GM18511 (cell line): ENCODE data around the gene PNPO.
"Not testable (repeated sequence)": the region's sequence is repeated elsewhere in the genome, so short reads cannot be mapped to it uniquely, and the experiment has no call there.

Source experiments
- ATAC-seq: cut with Tn5 transposase; IDR thresholded peaks from one replicate; pipeline ENCODE4 v1.9.1; 2021; ENCODE audit warnings: mild to moderate bottlenecking, moderate library complexity; ENCODE audit not compliant: unreplicated experiment

PNPO gene

DNA sequence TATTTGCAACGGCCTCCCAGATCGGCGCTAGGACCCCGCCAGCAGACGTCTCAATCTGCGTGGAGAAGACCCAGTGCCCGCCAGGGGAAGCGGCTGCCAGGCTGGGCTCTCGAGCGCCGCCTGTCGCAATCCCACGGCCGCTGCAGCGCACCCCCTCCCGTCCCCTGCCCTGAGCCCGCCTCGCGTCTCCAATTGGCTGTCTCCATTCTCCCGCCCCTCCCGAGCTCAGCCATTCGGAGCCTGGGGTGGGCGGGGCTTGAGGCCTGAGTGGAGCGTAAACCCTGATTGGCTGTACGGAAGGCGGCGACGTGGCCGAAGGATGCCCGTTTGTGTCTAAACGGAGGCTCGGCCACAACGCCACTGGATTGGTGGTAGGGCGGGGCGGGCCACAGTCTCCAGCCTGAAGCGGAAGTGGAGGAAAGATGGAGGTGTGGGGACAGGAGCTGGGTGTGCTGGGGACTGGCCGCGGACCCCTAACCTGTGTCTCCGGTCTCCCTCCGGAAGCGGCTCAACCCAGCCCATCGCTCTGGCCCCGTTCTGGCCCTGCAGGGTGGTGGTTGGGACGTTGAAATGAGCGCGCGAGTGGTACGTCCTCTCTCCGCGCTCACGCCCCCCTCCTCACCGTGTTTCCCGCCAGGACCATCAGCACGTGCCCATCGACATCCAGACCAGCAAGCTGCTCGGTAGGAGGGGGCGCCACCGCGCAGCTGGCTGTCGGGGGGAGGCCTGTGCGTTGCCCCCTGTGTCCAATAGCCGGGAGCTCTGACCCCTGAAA, 29.5 kb downstream of the PNPO start, which contains the start of gene CDK5RAP3:
Gene CDK5RAP3 (plus strand): TSS at position 389 of the 775 bp plus-strand sequence. CDS start 34 bp downstream, at position 423.
- peak; percentile 95 for ATAC-seq

DNA sequence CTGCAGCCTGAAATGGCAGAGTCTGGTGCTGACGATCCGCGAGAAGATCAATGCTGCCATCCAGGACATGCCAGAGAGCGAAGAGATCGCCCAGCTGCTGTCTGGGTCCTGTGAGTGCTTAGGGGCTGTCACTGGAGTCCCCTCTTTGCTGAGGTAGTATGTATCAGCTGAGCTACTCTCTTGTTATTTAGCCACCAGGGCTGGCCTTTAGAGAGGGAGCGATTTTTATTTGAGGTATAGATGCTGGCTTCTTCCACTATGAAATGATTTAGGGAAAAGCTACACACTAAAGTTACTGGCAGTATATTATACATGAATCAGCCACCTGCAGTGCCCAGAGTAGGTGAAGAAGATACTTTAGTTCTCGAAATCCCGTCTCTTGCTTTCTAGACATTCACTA, 32.2 kb downstream of the PNPO start:
- no peak for ATAC-seq

DNA sequence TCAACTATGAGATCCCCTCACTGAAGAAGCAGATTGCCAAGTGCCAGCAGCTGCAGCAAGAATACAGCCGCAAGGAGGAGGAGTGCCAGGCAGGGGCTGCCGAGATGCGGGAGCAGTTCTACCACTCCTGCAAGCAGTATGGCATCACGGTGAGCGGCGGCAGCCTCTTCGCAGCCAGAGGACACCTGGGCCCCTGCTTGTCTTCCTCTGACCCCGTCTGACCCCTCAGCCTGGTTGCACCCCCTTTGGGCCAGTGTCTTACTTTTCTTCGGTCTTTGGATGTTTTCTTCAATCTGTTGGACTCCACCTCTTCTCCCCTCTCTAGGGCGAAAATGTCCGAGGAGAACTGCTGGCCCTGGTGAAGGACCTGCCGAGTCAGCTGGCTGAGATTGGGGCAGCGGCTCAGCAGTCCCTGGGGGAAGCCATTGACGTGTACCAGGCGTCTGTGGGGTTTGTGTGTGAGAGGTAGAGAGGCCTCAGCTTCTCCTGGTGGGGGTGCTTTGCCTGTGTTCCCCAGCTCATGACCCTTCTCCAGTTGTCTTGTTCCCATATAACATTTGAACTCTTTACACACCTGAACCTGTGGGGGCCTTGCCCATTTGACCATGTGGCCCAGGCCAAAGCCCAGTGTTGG, 33.9 kb downstream of the PNPO start:
- no peak for ATAC-seq

DNA sequence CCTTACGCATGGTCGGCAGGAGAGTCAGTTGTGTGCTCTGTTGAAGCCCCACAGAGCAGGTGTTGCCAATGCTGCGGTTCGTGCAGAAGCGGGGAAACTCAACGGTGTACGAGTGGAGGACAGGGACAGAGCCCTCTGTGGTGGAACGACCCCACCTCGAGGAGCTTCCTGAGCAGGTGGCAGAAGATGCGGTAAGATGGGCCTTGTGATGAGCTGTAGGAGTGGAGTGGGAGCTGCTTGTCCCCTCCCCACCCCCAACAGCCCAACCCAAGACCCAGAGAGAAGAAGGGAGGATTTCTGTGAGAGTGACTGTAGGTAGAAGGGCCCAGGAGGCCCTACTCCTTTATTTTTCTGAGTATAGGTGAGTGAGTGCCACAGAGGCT, 34.4 kb downstream of the PNPO start:
- no peak for ATAC-seq

DNA sequence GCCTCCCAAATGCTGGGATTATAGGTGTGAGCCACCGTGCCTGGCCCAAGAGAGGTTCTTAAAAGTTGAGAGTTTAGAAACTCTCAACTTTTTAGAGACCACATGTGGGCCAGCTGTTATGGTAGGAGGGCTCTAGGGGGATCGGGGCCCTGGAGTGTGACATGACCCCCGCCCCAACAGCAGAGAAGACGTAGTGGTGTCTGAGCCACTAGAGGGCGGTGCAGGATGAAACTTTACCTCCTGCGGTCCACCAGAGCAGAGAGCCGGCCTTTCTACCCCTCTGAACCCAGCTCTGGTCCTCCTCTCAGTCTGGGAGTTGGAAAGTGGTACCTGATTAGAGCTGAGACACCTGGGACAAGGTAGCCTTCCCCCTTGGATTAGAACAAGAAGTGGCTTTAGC, 37.0 kb downstream of the PNPO start:
- no peak for ATAC-seq

DNA sequence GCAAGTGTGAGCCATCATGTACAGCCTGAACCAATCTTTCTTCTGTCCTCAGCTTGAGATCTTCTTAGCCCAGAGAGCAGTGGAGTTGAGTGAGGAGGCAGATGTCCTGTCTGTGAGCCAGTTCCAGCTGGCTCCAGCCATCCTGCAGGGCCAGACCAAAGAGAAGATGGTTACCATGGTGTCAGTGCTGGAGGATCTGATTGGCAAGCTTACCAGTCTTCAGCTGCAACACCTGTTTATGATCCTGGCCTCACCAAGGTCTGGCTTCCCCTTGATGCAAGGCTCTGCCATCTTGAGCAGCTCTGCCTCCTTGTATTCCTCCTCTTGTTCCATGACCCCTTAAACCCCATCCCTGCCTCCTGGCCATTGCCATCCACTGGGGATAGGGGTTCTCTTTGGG, 39.2 kb downstream of the PNPO start:
- no peak for ATAC-seq

DNA sequence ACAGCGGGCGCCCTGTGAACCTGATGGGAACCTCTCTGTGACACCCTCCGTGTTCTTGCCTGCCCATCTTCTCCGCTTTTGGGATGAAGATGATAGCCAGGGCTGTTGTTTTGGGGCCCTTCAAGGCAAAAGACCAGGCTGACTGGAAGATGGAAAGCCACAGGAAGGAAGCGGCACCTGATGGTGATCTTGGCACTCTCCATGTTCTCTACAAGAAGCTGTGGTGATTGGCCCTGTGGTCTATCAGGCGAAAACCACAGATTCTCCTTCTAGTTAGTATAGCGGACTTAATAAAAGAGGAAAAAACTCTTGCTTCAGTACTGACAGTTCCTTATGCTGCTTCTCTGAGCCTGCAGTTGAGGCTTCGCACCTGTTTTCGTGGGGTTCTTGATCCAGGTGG, 40.1 kb downstream of the PNPO start:
- no peak for ATAC-seq

DNA sequence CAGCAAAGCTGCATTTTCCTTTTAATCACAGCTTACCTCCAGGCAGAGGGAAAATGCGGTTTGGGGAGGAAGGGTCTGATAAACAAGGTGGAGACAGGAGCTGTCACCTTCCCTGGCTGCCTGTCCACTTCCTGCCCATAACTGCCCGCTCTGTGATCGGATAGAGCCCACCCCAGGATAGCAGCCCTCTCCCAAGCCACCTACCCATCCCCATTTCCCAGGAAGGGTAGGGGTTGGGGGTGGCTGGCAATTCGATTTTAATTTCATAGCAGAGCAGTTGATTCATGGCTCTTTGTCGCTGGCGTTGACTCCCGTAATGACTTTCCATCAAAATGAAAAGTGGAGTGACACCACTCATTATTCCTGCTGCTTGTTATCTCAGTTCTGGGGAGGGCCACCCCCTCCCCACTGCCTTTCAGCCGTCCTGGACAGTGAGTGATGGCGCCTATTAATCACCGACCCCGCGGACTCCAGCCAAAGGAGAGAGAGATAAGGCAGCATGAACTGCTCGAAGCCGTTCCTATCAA, 40.8 kb downstream of the PNPO start:
- no peak for ATAC-seq

DNA sequence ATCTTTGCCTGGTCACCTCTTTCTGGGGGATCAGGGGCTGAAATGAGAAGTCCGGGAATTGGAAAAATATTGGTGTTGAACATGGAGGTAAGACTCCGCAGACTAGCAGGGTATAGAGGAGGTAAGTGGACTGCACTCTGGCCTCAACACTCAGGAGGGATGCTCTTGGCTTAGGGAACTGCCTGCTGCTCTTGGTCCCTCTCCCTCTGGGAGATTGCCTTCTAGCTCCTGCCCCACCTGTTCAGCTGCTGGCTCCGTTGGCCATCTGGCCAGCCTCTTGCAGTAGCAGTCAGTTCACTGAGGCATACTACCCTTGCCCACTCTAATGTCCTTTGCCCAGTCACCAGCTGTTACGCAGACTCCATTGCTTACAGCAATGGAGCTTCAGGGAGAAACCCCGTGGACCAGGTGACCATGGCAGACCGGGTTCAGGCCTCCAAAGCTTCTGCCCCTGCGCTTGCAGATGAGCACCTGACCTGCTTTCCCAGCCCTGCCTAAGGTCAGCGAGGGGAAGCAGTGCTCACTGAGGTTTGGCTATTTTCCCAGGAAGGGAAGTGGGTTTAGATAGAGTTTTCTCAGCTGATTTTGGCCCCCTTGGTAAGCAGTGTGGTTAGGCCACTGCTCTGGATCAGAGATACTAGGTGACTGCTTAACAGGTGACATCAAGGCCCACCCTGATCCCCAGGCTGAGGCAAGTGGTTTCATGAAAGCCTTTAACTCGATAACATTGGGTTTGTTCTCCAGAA, 41.4 kb downstream of the PNPO start:
- no peak for ATAC-seq

DNA sequence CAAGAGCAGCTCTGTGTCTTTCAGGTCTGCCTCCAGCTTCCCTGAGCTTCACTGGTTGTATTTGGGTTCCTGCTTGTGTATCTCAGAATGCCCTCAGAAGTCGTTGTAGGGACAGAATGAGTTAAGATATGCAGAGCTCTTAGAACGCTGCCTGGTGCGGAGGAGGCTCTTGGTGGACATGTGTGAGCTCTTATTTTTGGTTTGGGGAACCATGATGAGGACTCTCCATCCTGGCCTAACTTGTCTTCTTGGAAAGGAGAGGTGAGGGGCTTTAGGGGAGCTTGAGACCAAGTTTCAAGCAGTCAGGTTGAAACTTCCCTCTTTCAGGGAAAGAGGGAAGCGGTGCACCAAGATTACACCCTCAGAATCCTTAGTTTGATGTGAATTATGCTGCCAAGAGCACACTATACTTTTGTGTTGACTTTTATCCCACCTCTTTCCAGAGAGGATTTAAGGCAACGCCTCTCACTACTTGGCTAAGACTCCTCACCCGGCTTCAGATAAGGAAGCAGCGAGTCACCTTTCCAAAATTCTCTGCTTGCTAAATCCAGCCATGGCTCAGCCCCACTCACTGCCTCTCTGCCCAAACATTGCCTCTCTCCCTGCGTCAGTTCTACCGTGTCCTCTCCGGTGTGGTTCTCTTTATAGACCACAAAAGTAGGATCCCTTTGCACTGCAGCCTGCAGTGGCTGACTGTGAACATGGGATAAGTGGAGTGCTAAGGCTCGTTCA, 42.3 kb downstream of the PNPO start:
- ATAC-seq = no peak

DNA sequence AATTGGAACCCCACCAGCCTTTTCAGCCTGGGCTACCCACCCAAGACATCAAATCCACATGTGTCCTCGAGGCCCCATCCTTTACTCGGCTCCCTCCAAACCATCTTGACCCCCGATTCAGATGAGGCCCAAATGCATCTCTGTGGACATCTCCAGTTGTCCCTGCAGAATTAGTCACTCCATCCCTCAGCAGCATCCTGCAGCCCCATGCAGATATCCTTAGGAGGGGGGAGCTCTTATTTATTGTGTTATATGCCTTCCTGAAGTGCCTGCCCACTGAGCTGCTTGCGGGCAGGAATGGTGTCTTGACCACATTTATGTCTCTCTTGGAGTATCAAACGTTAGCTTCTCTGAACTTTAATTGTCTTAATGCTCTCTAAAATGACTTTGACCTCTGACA, 45.1 kb downstream of the PNPO start:
- no peak for ATAC-seq

DNA sequence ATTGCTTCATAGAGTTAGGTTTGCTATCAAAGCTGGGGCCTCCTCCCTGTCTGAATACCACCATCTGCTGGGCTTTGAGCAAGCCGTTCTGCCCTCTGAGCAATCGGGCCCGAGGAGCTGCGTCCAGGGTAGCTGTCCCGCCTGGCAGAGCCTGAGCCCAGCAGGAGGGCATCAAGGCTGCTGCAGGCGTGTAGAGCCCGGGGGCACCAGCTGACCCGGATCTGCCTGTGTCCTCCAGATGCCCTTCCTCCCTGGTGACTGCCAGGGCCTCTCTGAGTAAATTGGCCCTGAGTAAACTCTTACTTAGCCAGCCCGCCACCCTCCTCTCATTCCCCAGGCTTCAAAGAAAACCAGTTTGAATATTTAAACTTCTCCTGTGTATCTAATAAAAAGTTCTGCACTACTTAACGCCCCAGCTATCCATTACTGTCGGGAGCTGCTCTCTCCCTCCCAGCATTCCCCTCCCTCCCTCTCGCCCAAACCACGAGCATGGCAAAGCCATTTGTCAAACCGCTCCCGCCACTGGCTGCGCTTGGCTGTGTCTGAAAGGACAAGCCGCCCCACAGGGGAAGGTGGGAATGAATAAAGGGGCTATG, 46.0 kb downstream of the PNPO start:
- no peak for ATAC-seq

DNA sequence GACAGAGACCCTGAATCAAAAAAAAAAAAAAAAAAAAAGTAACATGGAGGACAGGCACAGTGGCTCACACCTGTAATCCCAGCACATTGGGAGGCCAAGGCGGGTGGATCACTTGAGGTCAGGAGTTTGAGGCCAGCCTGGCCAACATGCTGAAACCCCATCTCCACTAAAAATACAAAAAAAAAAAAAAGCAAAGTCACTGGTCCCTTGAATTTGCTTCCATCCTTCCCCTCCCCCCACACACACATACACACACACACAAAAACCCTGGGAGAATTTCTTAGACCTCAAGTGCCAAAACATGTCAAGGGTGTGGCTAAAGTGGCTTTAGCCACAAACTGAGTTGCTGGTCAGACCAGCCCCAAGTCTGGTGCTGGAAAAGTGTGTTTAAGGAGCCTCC, 47.1 kb downstream of the PNPO start:
- not testable (repeated sequence) for ATAC-seq

DNA sequence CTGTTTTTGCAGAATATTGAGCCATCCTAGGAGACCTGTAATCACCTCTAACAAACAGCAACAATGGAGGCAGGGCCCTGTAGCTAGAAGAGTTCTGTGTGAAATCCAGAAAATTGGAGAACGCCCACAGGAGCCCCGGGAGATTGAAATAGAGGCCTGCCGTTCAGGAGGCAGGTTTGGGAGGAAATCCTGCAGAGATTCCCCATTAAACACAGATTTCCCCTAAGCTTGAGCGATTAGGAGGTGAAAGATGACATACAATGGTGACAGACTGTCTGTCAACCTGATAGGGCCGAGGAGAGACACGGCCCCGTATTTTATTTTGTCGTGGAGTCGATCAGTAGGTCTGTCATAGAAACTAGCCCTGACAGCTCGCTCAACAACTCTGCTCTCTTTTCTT, 47.8 kb downstream of the PNPO start:
- ATAC-seq = no peak

DNA sequence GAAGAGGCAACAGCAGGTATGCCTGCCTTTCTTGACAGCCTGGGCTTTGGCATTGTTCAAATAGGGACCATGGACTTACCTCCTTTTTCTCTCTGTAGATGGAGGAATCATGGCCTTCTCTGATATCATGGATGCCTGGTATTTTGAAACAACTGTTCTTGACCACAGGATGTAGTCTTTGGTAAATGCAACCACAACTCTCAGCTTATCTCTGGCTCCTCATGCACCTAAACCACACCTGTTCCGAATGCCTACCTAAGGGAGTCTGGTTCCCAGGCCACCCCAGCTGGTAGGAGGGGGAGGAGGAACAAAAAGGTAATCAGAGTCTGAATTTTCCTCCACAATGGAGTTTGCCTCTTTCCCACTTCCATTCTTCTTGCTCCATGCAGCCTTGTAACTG, 48.3 kb downstream of the PNPO start:
- ATAC-seq = no peak

DNA sequence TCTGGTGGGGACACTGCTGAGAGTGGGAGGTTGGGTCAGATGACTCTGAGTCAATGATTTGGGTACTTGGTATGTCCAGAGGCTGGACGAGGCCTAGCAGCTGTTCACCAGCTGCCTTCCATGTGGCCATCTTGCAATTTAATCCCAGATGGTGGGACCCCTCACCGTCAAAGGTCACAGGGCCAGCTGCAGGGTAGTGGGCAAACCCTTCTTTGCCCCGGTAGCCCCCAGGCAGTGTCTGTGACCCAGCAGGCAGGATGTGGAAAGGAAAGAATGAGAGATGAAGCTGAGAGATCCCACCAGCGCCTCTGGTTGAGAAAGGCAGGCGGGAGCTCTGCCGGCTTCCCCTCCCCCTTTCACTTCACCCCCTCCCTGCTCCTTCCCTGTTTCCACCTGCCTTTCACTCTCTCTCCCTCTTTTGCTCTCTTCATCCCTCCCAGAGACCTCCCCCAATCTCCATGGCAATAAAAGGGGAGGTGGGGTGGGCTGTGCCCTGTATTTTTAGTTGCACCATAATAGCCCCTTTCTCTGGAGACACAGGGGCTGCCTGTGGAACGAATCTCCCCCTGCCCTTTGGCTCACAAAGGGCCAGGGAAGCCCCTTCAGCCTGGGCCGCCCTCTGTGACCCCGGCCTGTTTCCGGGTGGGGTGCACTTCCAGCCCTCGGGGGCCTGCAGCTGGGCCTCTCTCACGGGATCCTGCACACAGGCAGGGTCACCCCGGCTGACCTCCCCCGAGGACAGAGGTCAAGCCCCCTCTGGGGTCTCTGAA, 49.8 kb downstream of the PNPO start:
- no peak for ATAC-seq

DNA sequence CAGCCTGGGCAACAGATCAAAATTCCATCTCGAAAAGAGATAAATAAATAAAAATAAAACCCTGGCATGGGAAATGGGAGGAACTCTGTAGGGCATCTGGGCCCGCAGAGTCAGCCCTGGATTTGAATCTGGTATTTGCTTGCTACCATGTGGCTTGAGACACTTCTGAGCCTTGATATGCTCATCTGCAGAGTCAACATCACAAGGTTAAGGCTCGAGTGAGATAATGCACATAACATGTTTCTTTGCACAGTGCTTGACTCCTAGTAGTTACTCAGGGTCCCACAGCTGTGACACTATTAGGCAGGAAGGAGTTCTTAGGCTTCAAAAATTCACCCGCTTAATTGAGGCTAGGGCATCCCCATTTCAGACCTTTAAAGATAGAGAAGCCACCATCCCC, 50.8 kb downstream of the PNPO start:
- no peak for ATAC-seq

DNA sequence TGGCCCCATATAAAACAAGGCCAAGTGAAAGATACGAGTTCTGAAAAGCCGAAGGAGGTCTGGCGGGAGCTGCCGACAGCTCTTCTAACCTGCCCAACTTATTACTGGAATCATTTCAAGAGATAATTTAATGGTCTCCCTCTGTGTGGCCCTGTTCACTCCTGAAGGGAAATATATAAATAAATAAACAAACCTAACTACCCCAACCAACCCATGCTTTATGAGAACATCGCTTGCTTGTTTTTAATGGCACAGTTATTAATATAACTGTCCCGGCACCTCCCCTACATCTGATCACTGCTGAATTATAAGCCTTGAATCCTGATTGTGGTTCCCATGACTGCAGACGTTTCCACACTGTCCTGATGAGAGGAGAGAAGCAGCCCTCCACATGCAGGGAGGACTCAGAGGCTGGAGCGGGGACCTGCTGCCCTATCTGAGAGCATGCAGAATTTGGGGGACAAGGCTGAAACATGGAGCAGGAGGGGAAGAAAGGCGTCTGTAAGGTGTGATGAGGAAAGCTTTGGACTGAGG, 51.7 kb downstream of the PNPO start:
- no peak for ATAC-seq

DNA sequence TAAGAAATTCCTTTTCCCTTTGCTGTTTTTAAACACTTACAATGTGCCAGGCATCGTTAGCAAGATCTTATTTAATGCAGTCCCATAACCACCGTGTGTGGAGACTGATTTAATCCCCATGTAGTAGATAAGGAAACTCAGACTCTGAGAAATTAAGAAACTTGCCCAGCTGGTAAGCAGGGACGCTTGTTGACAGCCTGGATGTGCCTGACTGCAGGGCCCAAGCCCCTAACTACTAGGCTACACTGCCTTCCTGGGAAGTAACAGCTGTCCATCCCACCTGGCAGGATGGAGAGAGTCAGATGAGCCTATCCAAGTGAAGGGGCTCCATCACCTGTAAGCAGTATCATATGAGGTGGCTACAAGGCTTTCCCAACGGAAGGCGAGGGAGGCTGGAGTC, 52.6 kb downstream of the PNPO start:
- no peak for ATAC-seq

DNA sequence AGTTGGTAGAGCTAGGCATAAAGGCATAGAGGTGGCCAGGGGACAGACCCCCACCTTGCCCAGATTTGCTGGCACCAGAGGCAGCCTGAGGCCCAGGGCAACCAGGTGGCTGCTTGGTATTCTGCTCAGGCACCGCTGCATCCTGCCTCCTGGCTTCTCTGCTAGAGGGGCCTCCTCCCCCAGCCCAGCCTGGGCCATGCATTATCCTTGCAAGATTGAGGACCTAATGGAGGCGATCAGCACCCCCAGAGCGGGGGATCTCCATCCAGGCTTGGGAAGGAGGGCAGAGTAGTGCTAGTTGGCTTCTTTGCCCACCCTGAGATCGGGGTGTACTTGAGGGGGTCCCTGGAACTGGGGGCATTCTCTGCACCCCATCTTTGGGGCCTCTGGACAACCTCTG, 53.4 kb downstream of the PNPO start:
- no peak for ATAC-seq
